Adrenal gland (tissue), 12 donors: ENCODE measurements around the gene PTPRJ. TPM values are rescaled to one million over a fixed set of nuclear protein-coding genes. Genes with fewer than 3 reads are reported as not detected.

ENCODE experiments used
- DNase-seq, 7 donors: peaks; one replicate each; pipeline ENCODE4 v3.0.0-alpha.2; 2019 to 2020
- H3K27ac ChIP-seq, 5 donors: fragments of 200-600 bp; sonication (generic) in 4 of 5; 1 replicate in 3 of 5; 2 replicates in 2 of 5; pipeline versions ENCODE4 v1.5.1 to v1.8.0; 2016 to 2020; ENCODE audit warnings: mild to moderate bottlenecking in 1 of 5
- H3K27me3 ChIP-seq: fragments of 200-600 bp; 2 replicates; pipeline ENCODE4 v1.8.0; 2021
- H3K36me3 ChIP-seq, 2 donors: fragments of 200-600 bp; replicated peaks in 1 of 2; 1 replicate in 1 of 2; 2 replicates in 1 of 2; pipeline versions ENCODE4 v1.5.1 to v1.8.0; 2018 to 2022
- H3K4me1 ChIP-seq, 2 donors: fragments of 200-600 bp; replicated peaks in 1 of 2; 1 replicate in 1 of 2; 2 replicates in 1 of 2; pipeline versions ENCODE4 v1.5.1 to v1.8.0; 2018 to 2021
- H3K4me3 ChIP-seq, 4 donors: fragments of 200-600 bp; sonication (generic) in 3 of 4; one replicate each; pipeline ENCODE4 v1.5.1; 2016 to 2018
- H3K9me3 ChIP-seq, 3 donors: fragments of 200-600 bp; sonication (generic) in 1 of 3; replicated peaks in 1 of 3; 1 replicate in 2 of 3; 2 replicates in 1 of 3; pipeline versions ENCODE4 v1.5.1 to v1.8.0; 2016 to 2021
- POLR2A ChIP-seq, 2 donors: fragments of 450-650 bp; IDR thresholded peaks; one replicate each; pipeline ENCODE4 v1.6.1; 2017; ENCODE audit warnings: antibody characterized with exemption in 2 of 2, mild to moderate bottlenecking in 2 of 2, moderate library complexity in 1 of 2
- WGBS, 4 donors: extraction: QIAGEN DNeasy Blood & Tissue Kit in 2 of 4; methylation state at CpG; one replicate each; pipeline versions ENCODE4 v1.1.5 to v1.1.7; 2013 to 2017; 5-methylcytosine and 5-hydroxymethylcytosine counted together
- intact Hi-C, 2 donors: fragments of 100-400 bp; cut with DNase I; formaldehyde crosslinking; loops; one replicate each; pipeline versions ENCODE4 v1.14.1 to v1.15.0; 2022 to 2023
- polyA plus RNA-seq, 3 donors: library from polyadenylated mRNA; stranded (reverse); fragments of 200-250 nt in 2 of 3; fragments of 350-450 nt in 1 of 3; fragmentation: Illumina TruSeq in 1 of 3; extraction: RNeasy Lipid Tissue Mini Kit (QIAGEN cat#74804) in 1 of 3; gene quantifications; one replicate each; pipeline ENCODE4 v1.2.3, GENCODE V29; 2013 to 2014
- total RNA-seq, 9 donors: library from RNA; depleted of rRNA in 4 of 9; stranded (reverse); fragments of >200 nt in 4 of 9; fragments of 120-200 nt in 1 of 9; fragmentation: NEBNext Ultra II Directional in 1 of 9; extraction: Animal tissue kit (Norgen Biotek cat#: 25700) in 1 of 9; gene quantifications; one replicate each; pipeline versions ENCODE4 v1.1.0 to v1.2.4, GENCODE V29; 2013 to 2023
- TF ChIP-seq, protein P1 (sequence below), 6 experiments: fragments of 450-650 bp in 4 of 6; fragments of 200-600 bp in 2 of 6; sonication (generic) in 1 of 6; IDR thresholded peaks; 1 replicate in 5 of 6; 2 replicates in 1 of 6; pipeline versions ENCODE4 v1.5.1 to v1.8.0; 2016 to 2021; ENCODE audit warnings: antibody characterized with exemption in 6 of 6, mild to moderate bottlenecking in 2 of 6, moderate library complexity in 1 of 6
- donor health status: healthy with polysubstance abuse.
- donor health status: Bipolar disorder and iron deficiency.
- donor health status: DM: yes; HTN: yes; CAD: no.
- donor health status: DM: no; HTN: no; CAD: no.
- donor health status: DM: no; HTN: no; CAD: no.
- donor health status: DM: yes; HTN: yes; CAD: no.

The PTPRJ gene
- total and polyA plus RNA-seq, 12 donors: 1.4 to 16.9 (median 10.2) TPM

DNA sequence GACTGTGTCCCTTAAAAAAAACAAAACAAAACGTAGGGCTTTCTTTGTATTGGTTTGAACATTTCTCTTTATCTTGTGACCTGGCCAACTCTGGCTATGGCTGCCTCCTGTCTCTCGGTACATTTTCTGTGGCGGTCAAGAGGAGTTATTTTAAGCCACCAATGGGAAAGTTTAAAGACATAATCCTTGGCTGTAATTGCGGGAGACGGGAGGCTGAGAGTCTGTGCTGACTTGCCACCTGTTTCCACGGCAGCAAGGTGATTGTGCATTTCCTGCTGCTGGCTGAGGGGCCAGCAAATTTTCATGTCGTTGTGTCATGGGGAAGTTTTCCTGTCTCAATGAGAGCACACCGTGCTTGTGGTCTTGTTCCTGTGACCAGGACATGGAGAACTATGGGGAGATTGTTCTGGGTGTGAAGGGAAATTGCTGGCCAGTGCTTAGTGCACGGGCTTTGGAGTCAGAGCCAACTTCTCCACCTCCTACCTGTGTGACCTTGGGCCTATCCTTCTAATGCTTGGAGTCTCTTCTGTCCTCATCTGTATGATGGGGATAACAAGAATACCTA lies 11.0 kb downstream of the PTPRJ start:
- Histone ChIP-seq H3K4me1 (peaks cover 0 to 17% of the 10 kb centered on the region in 2 donors), H3K36me3 (no peaks in the 10 kb centered on the region), H3K9me3 (no peaks in the 10 kb centered on the region), H3K27ac (no peak overlapping the region), H3K4me3 (no peak overlapping the region), H3K27me3 (no peaks in the 10 kb centered on the region)
- WGBS, 4 donors: 26 to 36% (median 32%) methylated on average over 8 to 9 of the region's 9 CpGs
- no peak for DNase-seq
- intact Hi-C loops: no loop called here
- no peak for TF ChIP-seq POLR2A (IDR thresholded peaks at IDR 0.05)
- TF ChIP-seq, protein P1, sequence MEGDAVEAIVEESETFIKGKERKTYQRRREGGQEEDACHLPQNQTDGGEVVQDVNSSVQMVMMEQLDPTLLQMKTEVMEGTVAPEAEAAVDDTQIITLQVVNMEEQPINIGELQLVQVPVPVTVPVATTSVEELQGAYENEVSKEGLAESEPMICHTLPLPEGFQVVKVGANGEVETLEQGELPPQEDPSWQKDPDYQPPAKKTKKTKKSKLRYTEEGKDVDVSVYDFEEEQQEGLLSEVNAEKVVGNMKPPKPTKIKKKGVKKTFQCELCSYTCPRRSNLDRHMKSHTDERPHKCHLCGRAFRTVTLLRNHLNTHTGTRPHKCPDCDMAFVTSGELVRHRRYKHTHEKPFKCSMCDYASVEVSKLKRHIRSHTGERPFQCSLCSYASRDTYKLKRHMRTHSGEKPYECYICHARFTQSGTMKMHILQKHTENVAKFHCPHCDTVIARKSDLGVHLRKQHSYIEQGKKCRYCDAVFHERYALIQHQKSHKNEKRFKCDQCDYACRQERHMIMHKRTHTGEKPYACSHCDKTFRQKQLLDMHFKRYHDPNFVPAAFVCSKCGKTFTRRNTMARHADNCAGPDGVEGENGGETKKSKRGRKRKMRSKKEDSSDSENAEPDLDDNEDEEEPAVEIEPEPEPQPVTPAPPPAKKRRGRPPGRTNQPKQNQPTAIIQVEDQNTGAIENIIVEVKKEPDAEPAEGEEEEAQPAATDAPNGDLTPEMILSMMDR (IDR thresholded peaks at IDR 0.05): no peak

DNA sequence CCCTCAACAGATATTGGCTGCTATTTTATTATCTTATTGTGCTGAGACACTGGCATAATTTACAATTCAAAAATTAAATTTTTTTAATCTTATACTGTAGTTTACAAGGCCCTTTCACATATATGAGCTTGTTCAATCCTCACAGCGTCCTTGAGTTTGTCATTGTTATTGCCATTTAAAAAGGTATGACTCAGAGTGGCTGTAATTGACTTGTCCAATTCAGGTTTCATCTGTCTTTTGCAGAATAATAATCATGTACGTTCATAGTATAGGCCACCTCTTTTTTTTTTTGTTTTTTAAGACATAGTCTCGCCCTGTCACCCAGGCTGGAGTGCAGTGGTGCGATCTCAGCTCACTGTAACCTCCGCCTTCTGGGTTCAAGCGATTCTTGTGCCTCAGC lies 11.5 kb downstream of the PTPRJ start:
- WGBS, 4 donors: 65 to 87% (median 81%) methylated on average over 6 of the region's 6 CpGs
- H3K27ac ChIP-seq: no peak overlapping the region
- peaks cover 0 to 16% of the 10 kb centered on the region in 2 donors for H3K4me1 ChIP-seq
- DNase-seq: no peak
- no peaks in the 10 kb centered on the region for H3K9me3 ChIP-seq
- TF ChIP-seq POLR2A (IDR thresholded peaks at IDR 0.05): no peak
- TF ChIP-seq, protein P1 (IDR thresholded peaks at IDR 0.05): no peak
- H3K4me3 ChIP-seq: no peak overlapping the region
- no peaks in the 10 kb centered on the region for H3K36me3 ChIP-seq
- intact Hi-C loops: no loop called here
- H3K27me3 ChIP-seq: no peaks in the 10 kb centered on the region

DNA sequence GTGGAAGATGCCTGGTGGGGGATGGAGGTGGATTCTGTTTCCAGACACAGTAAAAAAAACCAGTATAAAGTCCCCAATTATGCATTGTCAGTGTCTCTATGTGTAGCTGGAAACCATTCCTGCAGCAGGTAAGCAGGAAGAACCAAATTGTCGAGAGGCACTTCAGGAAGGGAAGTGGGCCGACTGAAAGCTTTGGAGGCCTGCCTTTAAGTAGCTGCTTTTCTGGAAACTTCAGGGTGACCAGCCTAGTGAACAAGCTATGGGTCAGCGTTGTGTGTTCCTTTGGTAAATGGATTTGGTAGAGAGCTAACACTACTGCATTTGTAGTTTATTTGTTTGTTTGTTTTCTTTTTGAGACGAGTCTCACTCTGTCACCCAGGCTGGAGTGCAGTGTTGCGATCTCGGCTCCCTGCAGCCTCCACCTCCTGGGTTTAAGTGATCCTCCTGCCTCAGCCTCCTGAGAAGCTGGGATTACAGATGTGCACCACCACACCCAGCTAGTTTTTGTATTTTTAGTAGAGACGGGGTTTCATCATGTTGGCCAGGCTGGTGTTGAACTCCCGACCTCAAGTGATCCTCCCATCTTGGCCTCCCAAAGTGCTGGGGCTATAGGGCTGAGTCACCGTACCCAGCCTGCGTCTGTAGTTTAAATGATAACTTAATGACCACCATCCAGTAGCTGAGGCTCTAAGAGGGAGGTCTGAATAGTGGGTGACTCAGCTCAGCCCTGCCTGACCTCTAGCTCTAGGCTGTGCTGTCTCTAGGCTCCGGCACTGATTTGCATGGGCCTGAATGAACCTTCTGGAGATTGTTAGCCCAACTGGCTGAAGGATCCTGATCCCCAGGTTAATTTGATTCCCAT lies 12.8 kb downstream of the PTPRJ start:
- Histone ChIP-seq H3K4me3 (no peak overlapping the region), H3K4me1 (peaks cover 0 to 16% of the 10 kb centered on the region in 2 donors), H3K9me3 (no peaks in the 10 kb centered on the region), H3K27me3 (no peaks in the 10 kb centered on the region), H3K27ac (no peak overlapping the region), H3K36me3 (no peaks in the 10 kb centered on the region)
- TF ChIP-seq, protein P1 (IDR thresholded peaks at IDR 0.05): no peak
- intact Hi-C loops: no loop called here
- DNase-seq: no peak
- WGBS, 4 donors: 78 to 86% (median 83%) methylated on average over 11 of the region's 11 CpGs

DNA sequence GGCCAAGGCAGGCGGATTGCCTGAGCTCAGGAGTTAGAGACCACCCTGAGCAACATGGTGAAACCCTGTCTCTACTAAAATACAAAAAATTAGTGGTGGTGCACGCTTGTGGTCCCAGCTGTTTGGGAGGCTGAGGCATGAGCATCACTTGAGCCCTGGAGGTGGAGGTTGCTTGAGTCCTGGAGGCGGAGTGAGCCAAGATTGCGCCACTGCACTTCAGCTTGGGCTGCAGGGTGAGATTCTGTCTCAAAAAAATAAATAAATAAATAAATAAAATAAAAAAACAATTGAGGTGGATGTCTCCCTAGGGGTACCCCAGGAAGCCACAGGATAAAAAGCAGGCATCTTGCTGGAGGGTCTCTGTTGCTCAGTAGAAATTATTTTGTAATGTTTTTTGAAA lies 14.1 kb downstream of the PTPRJ start:
- intact Hi-C loops: no loop called here
- Histone ChIP-seq H3K36me3 (no peaks in the 10 kb centered on the region), H3K9me3 (no peaks in the 10 kb centered on the region), H3K27me3 (no peaks in the 10 kb centered on the region), H3K4me1 (peaks cover 0 to 16% of the 10 kb centered on the region in 2 donors), H3K27ac (no peak overlapping the region), H3K4me3 (no peak overlapping the region)
- no peak for DNase-seq
- TF ChIP-seq, protein P1 (IDR thresholded peaks at IDR 0.05): no peak
- TF ChIP-seq POLR2A (IDR thresholded peaks at IDR 0.05): no peak
- WGBS, 4 donors: 93 to 97% (median 95%) methylated on average over 4 of the region's 4 CpGs
